ENCODE results near the gene RAPGEF6.

DNA sequence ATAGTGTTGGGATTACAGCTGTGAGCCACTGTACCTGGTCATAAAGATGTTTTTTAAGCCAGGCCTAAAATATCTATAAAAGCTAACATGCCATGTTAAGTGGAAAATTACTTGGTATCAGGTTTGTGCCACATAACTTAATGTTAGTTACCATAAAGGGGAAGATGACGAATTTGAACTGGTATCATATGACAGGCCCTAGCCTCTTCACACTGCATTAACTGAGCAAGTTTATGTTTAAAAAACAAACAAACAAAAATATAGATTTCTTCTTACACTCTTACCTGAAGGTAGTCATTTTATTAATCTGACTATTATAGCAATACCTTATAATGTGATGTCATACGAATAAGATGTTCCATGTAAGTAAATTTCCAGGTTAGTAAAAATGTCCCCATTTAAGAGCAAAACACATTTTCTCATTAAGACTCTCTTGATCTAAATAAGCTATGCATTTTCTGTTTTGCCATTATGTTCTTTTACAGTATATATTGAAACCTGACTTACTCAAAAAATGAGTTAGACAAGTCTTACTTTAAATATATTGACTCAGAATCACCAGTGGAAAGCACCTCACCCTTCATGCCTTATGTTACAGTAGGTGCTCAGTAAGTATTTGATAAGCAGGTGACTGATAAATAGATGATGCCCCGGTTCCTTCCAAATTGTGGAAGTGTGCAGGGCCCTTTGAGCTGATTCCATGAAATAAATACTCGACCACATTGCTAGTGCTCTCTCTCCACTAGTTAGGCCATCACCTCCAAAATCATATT lies 245.7 kb downstream of the RAPGEF6 start:
- TF ChIP-seq POLR2A (IDR thresholded peaks at IDR 0.05; ENCODE audit: low read length) = no peak
- no peak for TF ChIP-seq GATA1 (IDR thresholded peaks at IDR 0.05; ENCODE audit: low read depth, low read length)

All from erythroblast (primary cell).